Measurements from ENCODE around the gene CFAP299.

DNA sequence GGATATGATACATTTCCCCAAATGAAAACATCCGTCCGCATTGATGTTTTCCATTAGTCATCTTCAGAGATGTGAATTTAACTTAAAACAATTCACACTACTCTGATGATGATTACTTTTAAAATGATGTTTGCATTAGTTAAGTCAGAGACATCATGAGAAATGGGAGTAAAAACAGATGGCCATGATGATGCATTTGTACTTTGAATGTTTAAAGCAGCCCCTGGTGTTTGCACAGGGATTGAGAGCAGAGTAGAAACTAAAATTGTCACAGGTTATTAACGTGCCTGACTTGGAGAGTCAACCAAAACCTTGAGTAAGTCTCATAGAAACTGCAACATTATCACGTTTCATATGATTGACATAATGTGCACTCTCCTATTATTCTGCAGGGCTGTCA lies 117.2 kb downstream of the CFAP299 start:
- TF ChIP-seq EZH2 (IDR thresholded peaks at IDR 0.05; ENCODE audit: borderline replicate concordance, low read depth, low read length, poor library complexity, severe bottlenecking): no peak
- TF ChIP-seq, protein P1, sequence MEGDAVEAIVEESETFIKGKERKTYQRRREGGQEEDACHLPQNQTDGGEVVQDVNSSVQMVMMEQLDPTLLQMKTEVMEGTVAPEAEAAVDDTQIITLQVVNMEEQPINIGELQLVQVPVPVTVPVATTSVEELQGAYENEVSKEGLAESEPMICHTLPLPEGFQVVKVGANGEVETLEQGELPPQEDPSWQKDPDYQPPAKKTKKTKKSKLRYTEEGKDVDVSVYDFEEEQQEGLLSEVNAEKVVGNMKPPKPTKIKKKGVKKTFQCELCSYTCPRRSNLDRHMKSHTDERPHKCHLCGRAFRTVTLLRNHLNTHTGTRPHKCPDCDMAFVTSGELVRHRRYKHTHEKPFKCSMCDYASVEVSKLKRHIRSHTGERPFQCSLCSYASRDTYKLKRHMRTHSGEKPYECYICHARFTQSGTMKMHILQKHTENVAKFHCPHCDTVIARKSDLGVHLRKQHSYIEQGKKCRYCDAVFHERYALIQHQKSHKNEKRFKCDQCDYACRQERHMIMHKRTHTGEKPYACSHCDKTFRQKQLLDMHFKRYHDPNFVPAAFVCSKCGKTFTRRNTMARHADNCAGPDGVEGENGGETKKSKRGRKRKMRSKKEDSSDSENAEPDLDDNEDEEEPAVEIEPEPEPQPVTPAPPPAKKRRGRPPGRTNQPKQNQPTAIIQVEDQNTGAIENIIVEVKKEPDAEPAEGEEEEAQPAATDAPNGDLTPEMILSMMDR (conservative IDR thresholded peaks at IDR 0.05; ENCODE audit: low read depth, low read length): no peak
